ENCODE measurements around the gene MPIG6B. TPM values are rescaled to one million over a fixed set of nuclear protein-coding genes. Genes with fewer than 3 reads are reported as not detected.

Gene MPIG6B
- total and polyA plus RNA-seq, 2 experiments from 2014 or later: not detected

DNA sequence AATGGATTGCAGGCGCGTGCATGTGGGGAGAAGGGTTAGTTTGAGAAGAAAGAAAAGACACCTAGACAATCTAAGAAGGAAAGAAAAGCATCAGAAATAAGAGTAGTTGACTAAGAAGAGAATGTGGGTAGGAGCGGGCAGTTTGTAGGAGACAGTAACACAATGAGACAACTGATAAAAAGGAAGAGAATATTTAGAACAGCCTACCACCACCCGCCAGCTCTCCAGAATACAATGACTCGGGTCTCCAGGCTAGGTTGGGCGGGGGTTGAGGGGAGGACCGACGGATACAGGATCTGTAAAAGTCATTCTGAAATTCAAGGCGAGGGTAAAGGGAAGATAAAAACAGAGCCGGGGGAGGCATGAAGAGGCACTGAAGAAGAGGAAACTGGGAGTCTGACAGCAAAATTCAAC lies 20.8 kb upstream of the MPIG6B start:
- H3K36me3 ChIP-seq (ENCODE audit: low read depth): peaks cover 6% of the 10 kb centered on the region; the same call in 1 of the 2 replicates
- peak overlapping the region; percentile 99 for H3K4me2 ChIP-seq (ENCODE audit: unreplicated experiment)
- peak overlapping the region; percentile 90 for H3K27ac ChIP-seq
- H3K9me3 ChIP-seq (ENCODE audit: low read depth): no peaks in the 10 kb centered on the region
- TF ChIP-seq EZH2 (IDR thresholded peaks at IDR 0.05; ENCODE audit: insufficient read depth, poor library complexity, severe bottlenecking): no peak
- TF ChIP-seq EZH2phosphoT487 (IDR thresholded peaks at IDR 0.05; ENCODE audit: insufficient read depth, low read depth): no peak
- peak overlapping the region; percentile 96 for H2AFZ ChIP-seq
- H3F3A ChIP-seq (ENCODE audit: insufficient read depth): no peaks in the 10 kb centered on the region
- DNase-seq: no peak
- WGBS, 2 experiments (ENCODE audit: low coverage in 1 of 2, low lambda C conversion rate in 2 of 2, missing lambda C conversion rate in 2 of 2): 1 to 2% methylated on average over 10 of the region's 10 CpGs
- peaks cover 8% of the 10 kb centered on the region for H3K4me1 ChIP-seq (ENCODE audit: insufficient read depth)
- no peaks in the 10 kb centered on the region for H3K9me2 ChIP-seq (ENCODE audit: insufficient read depth)
- peaks cover 36% of the 10 kb centered on the region for H3K79me2 ChIP-seq (ENCODE audit: insufficient read depth)
- peak overlapping the region; percentile 86 for H3K9ac ChIP-seq
- peak overlapping the region; percentile 96 for H3K4me3 ChIP-seq
- in situ Hi-C loops (cut with MboI): no loop called here
- H3K27me3 ChIP-seq (replicated peaks; ENCODE audit: insufficient read depth): no peaks in the 10 kb centered on the region
- H4K20me1 ChIP-seq (ENCODE audit: insufficient read depth): no peaks in the 10 kb centered on the region

DNA sequence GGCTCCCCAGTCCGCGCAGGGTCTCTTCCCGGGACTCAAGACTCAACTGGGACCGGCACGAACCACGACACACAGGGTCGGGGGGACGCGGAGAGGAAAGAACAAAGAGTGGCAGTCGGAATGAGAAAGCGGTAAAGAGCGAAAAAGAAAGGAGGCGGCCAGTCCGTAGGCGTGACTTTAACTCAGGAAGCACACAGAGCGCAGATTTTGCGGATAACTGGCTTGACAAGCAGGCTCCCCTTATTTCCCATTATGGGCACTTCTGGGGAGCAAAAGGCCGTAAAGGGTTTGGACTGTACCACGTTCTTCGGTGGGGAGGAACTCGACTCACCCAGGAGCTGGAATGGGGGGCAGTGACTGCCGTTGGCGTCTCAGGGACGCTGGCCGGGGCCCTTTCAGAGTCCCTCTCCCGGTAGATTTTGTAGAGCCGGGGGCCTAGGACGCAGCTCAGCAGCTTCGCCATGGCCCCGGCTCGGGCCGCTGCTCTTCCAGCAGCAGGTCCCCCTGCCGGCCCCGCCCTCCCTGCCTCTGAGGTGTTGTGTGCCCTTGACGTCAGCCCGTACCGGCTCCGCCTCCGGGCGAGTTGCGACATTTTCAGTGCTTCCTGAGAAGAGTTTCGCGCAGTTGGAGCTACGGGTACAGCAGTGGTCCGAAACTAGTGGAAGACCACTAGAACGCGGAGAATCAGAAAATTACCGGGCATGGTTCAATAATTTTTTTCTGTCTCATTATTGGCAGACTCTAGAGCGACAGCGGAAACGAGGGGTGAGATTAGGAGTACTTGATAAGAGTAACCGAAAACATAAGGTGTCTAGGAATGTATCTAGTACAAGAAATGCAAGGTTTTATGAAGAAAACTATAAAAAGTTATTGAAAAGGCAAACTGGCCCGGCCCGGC lies 20.1 kb upstream of the MPIG6B start, which contains the start of gene ABHD16A:
TSS of gene ABHD16A (minus strand) at position 506 of the 898 bp plus-strand sequence. CDS start at position 463, 43 bp downstream.
- H4K20me1 ChIP-seq (ENCODE audit: insufficient read depth): no peaks in the 10 kb centered on the region
- peaks cover 6% of the 10 kb centered on the region; the same call in 1 of the 2 replicates for H3K36me3 ChIP-seq (ENCODE audit: low read depth)
- peak within 1 kb of the TSS; percentile 90 for H3K27ac ChIP-seq
- peaks cover 36% of the 10 kb centered on the region for H3K79me2 ChIP-seq (ENCODE audit: insufficient read depth)
- peak within 1 kb of the TSS; percentile 96 for H3K4me3 ChIP-seq
- peak within 1 kb of the TSS; percentile 86 for H3K9ac ChIP-seq
- H3K4me1 ChIP-seq (ENCODE audit: insufficient read depth): peaks cover 8% of the 10 kb centered on the region
- in situ Hi-C loops (cut with MboI): no loop called here
- no peaks in the 10 kb centered on the region for H3K9me2 ChIP-seq (ENCODE audit: insufficient read depth)
- DNase-seq: peak; percentile 99
- WGBS, 2 experiments (ENCODE audit: low coverage in 1 of 2, low lambda C conversion rate in 2 of 2, missing lambda C conversion rate in 2 of 2): 2% methylated on average over 48 to 54 of the region's 54 CpGs
- TF ChIP-seq EZH2 (IDR thresholded peaks at IDR 0.05; ENCODE audit: insufficient read depth, poor library complexity, severe bottlenecking) (no peak), EZH2phosphoT487 (IDR thresholded peaks at IDR 0.05; ENCODE audit: insufficient read depth, low read depth) (no peak)
- H3K9me3 ChIP-seq (ENCODE audit: low read depth): no peaks in the 10 kb centered on the region
- H3K27me3 ChIP-seq (replicated peaks; ENCODE audit: insufficient read depth): no peaks in the 10 kb centered on the region
- H2AFZ ChIP-seq: peak within 1 kb of the TSS; percentile 96
- no peaks in the 10 kb centered on the region for H3F3A ChIP-seq (ENCODE audit: insufficient read depth)
- peak within 1 kb of the TSS; percentile 99 for H3K4me2 ChIP-seq (ENCODE audit: unreplicated experiment)

DNA sequence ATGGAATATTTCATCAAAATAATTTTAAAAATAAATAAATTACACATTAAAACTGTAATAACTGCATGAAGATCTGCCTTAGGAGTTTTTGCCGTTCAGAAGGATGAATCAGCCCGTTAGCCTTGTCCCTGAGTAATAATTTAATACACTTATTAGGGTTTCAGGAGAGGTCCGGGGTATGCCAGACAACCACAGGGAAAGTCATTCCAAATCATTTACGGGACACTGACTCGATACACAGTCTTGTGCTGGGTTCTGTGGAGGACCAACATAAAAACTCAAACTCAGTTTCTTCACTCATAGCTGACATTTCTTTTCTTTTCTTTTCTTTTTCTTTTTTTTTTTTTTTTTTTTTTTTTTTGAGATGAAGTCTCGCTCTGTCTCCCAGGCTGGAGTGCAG lies 17.2 kb upstream of the MPIG6B start:
- Histone ChIP-seq H3K4me1 (ENCODE audit: insufficient read depth) (peaks cover 8% of the 10 kb centered on the region), H3F3A (ENCODE audit: insufficient read depth) (no peaks in the 10 kb centered on the region), H3K4me3 (no peak overlapping the region), H3K9ac (no peak overlapping the region), H3K27ac (no peak overlapping the region), H2AFZ (no peak overlapping the region), H3K27me3 (replicated peaks; ENCODE audit: insufficient read depth) (no peaks in the 10 kb centered on the region), H3K9me3 (ENCODE audit: low read depth) (no peaks in the 10 kb centered on the region), H3K4me2 (ENCODE audit: unreplicated experiment) (no peak overlapping the region), H3K79me2 (ENCODE audit: insufficient read depth) (peaks cover 19% of the 10 kb centered on the region), H3K9me2 (ENCODE audit: insufficient read depth) (no peaks in the 10 kb centered on the region), H4K20me1 (ENCODE audit: insufficient read depth) (no peaks in the 10 kb centered on the region), H3K36me3 (ENCODE audit: low read depth) (no peaks in the 10 kb centered on the region)
- no peak for TF ChIP-seq EZH2 (IDR thresholded peaks at IDR 0.05; ENCODE audit: insufficient read depth, poor library complexity, severe bottlenecking)
- in situ Hi-C loops (cut with MboI): no loop called here
- WGBS, 2 experiments (ENCODE audit: low coverage in 1 of 2, low lambda C conversion rate in 2 of 2, missing lambda C conversion rate in 2 of 2): 78 to 82% methylated on average over 5 to 6 of the region's 6 CpGs
- no peak for DNase-seq

GRCh38 chr6:31706599-31706998 lies 16.6 kb upstream of the MPIG6B start, which contains the start of gene LY6G6F:
Gene LY6G6F (plus strand): TSS chr6:31706866. CDS start chr6:31706907, 41 bp downstream.
- in situ Hi-C loops (cut with MboI): no loop called here
- H3K27me3 ChIP-seq (replicated peaks; ENCODE audit: insufficient read depth): no peaks in the 10 kb centered on the region
- WGBS, 2 experiments (ENCODE audit: low coverage in 1 of 2, low lambda C conversion rate in 2 of 2, missing lambda C conversion rate in 2 of 2): 23 to 38% methylated on average over 3 of the region's 3 CpGs
- H3K4me2 ChIP-seq (ENCODE audit: unreplicated experiment): no peak within 1 kb of the TSS
- no peak within 1 kb of the TSS for H3K27ac ChIP-seq
- H3K9me2 ChIP-seq (ENCODE audit: insufficient read depth): no peaks in the 10 kb centered on the region
- TF ChIP-seq EZH2 (IDR thresholded peaks at IDR 0.05; ENCODE audit: insufficient read depth, poor library complexity, severe bottlenecking) (no peak), EZH2phosphoT487 (IDR thresholded peaks at IDR 0.05; ENCODE audit: insufficient read depth, low read depth) (no peak)
- H3F3A ChIP-seq (ENCODE audit: insufficient read depth): no peaks in the 10 kb centered on the region
- H3K9me3 ChIP-seq (ENCODE audit: low read depth): no peaks in the 10 kb centered on the region
- H3K4me1 ChIP-seq (ENCODE audit: insufficient read depth): peaks cover 6% of the 10 kb centered on the region
- no peaks in the 10 kb centered on the region for H3K36me3 ChIP-seq (ENCODE audit: low read depth)
- no peak within 1 kb of the TSS for H3K4me3 ChIP-seq
- H2AFZ ChIP-seq: no peak within 1 kb of the TSS
- H4K20me1 ChIP-seq (ENCODE audit: insufficient read depth): no peaks in the 10 kb centered on the region
- H3K79me2 ChIP-seq (ENCODE audit: insufficient read depth): peaks cover 12% of the 10 kb centered on the region
- no peak within 1 kb of the TSS for H3K9ac ChIP-seq
- no peak for DNase-seq

Data from GM23248 (cell line).